Hepatic stellate cell (primary cell): ENCODE measurements around the gene LETM1.
A peak's percentile ranks its signal among the peaks of the same experiment; 100 is the strongest.

ENCODE experiments used
- DNase-seq: peaks from one replicate; pipeline ENCODE4 v3.0.0; 2011; ENCODE audit warnings: low spot score

The LETM1 gene

DNA sequence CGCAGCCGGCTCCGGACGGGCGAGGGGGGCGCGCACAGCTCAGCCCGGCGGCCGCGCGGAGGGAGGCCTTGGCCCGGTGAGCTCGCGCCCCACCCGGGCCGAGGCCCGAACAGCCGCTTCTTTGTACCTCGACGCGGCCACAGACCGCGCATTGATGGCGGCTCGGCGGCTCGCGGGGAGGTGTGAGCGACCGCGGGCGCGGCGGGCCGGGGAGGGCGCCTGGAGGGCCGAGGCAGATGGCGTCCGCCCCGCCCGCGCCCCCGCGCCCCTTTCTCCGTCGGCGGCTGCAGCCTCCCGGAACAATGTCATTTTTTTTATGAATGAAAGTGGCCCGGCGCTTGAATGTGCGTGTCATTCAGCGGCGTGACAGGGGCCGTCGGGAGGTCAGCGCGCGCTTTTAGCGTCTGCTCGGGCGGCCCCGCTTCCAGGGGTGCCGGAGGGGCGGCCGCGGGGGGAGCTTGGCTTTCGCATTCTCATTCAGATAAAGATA is 61.1 kb downstream of the LETM1 start:
- no peak for DNase-seq

DNA sequence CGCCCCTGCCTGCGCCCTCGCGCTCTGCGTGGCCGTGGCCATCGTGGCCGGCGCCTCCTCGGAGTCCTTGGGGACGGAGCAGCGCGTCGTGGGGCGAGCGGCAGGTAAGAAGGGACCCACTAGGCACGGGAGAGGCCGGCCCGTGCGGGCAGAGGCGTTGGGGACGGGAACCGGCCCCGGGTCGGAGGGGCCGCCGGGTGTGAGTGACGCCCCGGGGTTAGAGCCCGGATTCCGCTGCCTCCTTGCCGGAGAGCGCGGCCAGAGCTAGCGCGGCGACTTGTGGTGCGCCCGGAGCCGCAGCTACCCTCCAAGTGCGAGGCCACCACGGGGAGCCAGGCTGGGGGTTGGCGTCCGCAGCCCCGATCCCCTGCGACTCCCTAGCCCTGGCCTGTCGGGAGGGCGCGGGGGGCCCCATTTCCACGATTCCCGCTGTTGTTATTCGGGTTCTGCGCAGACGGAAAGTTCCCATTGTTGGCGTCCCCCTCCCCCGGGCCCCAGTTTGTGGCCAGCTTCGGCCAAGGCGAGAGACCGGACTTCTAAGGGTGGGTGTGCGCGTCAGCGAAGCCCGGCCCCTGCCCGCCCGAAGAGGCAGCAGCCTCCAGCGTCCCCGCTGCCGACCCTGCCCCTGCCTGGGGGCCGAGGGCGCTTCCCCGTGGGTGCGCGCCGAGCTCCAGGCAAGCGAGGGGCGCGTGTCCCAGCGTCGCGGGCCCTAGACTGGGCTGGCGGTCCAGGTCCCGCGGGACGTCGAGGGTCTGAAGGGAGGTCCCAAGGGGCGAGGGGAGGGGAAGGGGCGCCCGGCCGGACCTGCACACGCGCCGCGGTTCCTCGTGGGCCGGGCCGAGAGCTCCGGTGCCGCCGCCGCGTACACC is 61.8 kb downstream of the LETM1 start:
- no peak for DNase-seq

DNA sequence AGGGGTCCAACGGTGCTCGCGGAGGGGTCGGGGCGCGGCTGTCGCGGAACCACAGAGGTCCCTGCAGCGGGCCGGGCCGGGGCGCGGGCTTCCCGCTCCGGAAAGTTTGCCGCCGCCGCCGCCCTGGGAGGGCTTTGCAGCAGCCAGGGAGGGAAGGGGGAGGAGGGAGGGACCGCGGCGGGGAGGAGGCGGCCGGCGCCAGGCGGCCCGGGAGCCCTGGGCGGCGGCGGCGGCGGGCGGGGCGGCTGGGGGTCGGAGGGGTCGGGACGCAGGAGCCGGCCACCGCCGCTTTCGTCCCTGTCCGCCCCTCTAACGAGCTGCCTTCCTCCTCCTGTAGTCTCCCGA is 62.5 kb downstream of the LETM1 start:
- peak; percentile 63 for DNase-seq

DNA sequence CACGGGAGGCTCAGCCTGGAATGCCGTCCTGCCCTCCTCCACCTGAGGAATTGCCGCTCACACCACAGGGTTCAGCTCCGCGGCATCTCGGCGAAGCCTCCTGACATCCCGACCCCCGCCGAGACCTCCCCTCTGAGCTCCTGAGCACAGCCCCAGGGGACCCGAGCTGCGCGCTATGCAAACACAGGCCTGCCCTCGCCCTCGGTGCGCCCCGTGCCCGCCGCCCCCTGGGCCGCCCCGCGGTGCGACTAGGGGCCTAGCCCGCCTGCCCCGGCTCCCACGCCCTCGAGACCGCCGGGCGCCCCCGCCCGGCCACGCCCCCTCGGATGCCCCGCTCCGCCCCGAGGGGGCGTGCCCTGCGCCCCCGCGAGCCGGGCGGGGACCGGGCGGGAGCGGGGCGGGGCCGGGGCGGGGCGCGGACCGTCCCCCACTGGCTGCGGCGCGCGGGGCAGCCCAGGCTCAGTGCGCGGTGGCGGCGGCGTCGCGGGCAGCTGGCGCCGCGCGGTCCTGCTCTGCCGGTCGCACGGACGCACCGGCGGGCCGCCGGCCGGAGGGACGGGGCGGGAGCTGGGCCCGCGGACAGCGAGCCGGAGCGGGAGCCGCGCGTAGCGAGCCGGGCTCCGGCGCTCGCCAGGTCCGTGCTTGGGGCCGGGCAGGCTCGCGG is 63.0 kb downstream of the LETM1 start, which contains the start of gene FGFR3:
TSS of gene FGFR3 (plus strand) at position 462 of the 664 bp plus-strand sequence. CDS start 642 bp downstream, outside the sequence.
- peak; percentile 78 for DNase-seq

DNA sequence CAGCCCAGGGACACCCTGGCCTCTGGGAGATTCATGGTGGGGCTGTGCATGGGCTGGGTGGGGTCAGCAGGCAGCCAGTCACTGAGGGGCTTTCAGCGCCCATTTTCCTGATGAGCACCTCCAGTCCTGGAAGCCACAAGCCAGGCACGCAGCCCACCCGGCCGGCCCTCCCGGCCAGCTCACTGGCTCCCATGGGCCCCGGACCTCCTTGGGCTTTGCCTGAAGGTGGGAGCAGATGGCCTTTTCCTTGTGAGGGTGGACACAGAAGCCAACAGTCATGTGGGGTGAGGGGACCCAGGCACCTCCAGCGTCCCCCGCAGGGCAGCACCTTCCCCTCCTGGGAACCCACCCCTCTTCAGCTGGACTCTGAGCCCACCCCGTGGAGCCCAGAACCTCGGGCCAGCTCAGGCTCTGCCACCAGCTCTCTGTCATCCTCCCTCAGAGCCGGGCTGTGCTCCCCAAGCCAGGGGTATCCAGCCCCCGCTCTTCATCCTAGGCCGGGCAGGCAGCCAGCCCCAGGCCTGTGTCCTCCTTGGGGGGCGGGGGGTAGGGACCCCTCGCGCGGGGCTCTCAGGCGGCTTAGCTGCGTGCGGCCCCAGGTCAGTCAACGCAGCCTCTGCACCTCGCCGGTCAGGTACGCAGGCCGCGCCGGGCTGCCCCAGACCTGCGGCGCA is 63.7 kb downstream of the LETM1 start:
- DNase-seq = no peak

DNA sequence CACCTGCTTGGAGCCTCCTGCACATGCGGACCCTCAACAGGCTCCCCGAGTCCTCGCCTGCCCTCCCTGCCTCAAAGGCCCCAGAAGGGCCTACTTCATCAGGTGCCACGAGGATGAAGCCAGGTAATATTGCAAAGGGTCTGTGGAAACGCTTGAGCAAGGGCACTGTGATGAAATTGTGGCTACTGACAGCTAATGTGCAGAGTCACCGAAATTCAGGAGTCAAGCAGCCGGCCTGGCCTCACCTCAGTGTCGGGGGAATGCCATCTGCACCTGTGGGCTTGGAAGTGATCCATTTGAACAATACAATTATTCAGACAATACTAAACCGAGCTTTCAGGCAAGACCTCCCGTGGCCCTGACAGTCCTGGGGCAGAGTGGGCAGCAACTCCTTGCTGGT is 66.0 kb downstream of the LETM1 start:
- no peak for DNase-seq

DNA sequence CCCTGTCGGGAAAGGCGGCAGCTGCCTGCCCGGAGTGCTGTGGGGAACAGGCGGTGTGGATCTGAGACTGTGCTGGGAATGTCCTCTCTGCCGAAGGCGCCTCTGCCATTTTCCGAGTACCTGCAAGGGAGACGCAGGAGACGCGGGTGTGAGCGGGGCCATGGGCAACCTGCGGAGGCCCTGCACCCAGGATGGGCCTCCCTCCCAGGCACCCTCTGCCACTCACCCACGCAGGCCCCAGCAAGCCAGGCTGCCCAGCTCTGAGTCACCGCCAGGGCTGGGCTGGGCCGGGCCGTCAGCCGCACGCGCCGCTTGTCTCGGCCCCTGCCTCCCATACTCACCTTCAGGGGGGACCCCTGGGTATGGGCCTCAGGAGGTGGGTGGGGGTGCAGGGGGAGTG is 66.4 kb downstream of the LETM1 start:
- no peak for DNase-seq

DNA sequence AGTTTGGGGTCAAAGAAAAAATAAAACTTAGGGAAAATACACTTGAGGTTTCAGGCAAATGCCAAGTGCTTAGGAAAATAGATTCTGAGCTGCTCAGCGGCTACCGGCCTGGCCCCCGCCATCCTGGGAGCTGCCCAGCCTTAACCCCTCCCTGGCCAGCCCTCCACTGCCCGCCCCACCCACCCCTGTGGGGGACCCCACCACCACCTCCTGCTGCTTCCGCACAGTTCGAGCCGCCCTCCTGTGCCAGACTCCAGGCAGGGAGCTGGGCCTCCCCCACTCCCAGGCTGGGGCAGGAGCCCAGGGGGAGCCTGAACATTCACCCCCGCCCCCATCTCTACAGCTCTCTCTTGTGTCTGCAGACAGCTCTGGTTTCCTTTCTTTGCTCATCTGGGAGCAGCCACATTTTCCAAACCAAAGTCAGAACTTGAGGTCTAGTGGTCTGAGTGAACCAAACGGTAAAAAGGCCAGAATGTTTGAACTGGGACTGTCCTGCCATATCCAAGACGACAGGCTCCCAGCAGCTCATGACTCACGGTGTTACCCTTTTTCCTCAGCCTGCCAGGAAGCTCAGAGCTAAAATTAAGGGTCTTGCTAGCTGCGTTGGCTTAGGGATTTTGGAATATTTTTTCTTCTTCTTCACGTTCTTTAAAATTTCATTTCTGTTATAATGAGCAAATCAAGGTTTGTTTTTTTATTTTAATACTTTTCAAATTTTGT is 67.5 kb downstream of the LETM1 start:
- DNase-seq = no peak

DNA sequence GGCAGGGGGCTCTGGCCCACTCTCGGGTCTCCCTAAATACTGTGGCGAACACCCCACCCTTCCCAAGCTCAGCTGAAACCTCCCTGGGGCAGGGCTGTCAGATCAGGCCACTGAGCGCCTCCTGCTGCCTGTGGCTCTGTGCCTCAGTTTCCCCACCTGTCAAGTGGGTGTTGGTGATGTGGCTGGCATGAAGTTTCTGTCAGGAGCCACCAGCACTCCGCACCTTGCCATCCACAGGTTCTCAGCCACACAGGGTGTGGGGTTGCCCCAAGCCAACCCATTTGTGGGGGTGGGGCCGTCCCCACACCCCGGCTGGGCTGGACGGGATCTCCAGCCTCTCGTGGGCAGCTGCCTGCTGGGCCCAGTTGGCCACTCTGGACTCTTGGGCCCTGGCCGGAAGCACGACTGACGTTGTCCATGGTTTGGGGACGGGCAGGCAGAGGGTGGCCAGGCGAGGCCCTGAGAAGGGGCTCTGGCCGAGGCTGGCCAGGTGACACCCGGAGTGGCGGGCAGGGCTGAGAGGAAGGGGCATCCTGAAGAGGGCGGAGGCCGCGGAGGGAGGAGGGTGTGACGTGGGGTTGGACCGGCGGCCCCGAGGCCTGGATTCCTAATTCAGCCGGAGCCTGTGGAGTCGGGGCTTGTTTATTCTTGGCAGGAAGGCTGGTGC is 68.4 kb downstream of the LETM1 start:
- DNase-seq = no peak

DNA sequence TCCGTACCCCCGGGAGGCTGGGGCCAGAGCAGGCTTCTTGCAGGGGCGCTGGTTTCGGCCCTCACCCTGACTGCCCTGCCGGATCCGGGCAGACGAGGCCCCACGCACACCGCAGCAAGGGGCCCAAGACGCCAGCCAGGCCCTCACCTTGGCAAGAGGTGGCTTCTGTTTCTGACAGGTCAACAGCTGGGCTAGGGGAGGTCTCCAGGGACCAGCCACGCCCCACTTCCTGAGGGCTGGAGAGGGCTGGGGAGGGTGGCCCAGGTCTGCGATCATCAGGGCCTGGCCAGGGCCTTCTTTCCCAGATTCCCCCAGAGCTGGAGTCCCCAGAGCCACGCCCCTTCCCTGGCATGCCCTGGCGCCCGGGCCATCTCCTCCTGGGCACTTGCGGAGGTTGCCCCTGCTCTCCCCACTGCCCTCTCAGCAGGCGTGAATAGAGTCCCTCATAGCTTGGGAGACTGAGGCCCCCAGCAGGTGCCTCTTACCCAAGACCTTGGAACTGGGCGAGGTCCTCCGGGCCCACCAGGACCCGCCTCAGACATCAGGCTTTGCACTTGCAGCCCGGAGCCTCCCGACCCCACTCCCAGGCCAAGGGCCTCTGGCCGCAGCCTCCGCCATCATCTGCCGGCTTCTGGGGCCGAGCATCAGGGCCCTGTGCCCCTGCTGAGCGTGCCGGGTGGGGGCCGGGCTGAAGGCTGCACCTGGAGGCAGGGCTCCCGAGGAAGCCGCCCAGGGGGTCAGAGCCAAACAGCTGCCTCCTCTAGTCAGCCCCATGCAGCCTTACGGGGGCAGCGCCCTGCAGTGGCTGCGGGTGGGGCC is 69.2 kb downstream of the LETM1 start:
- DNase-seq = no peak

DNA sequence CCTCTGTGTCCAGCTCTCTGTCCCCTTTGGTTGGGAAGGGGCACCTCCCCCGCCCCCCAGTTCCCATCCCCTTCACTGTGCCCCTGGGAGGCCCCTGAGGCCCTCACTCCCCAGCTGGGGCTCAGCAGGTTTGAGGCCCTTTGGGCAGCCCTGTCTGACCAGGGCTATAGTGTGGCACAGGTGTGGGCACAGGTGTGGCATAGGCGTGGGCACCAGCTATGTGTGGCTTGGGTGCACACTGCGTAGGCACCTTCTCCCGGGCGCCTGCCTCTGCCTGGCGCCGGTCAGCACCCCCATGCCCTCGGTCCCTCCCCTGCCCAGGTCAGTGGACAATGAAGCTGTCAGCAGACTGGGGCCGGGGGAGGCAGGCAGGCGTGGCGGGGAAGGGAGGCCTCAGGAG is 70.4 kb downstream of the LETM1 start:
- DNase-seq = no peak

DNA sequence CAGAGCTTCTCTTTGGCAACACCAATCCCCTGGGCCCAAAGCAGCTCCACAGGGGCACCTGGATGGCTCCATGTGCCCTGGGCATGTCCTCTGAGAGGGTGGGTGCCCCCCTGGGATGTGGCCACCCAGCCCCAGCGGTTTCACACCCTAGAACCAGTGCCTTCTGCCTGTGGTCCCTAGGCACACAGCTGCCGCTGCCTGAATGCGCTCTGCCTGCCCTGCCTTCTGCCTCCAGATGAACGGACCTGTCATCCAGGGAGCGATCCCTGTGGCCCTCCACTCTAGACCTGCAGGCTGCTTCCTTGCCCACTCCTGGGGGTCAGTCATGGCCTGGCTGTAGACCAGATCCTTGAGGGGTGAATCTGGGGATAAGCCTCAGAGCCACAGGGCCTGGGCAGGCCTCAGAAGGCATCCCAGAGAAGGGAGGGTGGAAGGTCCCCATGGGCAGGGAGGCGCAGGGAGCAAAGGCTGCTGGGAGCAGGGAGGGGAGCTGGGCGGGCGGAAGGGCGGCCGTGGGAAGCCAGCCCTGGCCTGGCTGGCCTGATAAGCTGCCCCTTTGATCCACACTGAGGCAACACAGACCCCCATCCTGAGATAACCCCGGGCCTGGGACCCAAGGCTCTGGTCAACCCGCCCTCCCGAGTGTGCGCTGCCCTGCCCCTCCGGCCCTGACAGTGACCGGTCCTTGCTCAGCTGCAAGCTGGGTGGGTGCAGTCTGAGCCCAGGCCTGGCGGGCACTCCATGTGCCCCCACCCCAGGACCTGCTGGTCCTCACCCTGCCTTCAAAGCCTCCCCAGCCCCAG is 71.0 kb downstream of the LETM1 start:
- DNase-seq = no peak

DNA sequence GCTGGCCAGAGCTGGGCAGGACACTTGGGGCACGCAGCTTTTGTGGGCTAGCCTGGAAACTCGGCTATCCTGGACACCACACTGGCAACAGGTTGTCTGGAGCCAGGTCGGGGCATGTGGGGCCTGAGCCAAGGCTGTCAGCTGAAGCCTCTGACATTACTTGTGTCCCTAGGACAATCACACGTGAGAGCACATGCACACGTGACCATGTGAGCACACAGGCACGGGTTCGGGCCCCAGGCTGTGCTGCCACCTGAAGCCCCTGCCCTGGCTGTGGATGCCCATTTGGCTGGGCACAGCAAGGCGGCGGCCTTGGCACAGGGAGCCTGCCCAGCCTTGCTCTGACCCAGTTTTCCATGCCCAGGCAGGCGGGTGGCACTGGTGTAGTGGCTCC is 71.6 kb downstream of the LETM1 start:
- no peak for DNase-seq

DNA sequence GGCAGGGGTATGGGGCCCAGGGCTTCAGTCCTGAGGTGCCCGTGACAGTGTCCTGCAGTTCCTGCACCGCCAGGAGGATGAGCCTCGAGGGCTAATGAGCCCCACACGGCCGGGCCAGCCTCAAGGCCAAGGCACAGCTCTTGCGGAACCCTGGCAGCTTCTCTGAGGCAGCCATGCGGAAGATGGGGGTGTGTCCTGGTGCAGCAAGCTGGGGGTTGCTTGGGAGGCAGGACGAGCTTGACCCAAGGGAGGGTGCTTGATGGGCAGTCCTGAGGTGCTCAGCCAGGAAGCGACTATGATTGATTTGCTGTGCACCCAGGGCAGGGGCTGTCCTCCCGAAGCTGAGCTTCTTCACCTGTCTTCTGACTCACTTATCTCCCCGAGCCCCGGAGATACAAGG is 72.0 kb downstream of the LETM1 start:
- no peak for DNase-seq

DNA sequence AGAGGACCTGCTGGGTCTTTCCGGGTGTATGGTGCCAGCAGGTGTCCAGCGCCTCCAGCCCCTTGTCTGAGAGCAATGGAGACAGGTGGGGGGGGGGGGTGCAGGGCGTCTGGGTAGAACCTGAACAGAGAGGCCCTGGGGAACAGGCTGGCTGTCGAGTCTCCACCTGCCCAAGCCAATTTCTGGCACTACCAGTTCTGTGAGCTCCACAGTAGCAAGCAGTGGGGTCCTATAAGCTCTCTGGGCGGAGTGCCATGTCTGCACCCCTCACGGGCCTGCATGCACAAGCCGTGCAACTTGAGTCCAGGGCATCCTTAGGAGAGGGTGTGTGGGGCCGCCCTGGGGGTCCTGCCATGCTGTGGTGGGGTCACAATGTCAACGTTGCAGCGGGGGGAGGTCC is 72.9 kb downstream of the LETM1 start:
- no peak for DNase-seq

DNA sequence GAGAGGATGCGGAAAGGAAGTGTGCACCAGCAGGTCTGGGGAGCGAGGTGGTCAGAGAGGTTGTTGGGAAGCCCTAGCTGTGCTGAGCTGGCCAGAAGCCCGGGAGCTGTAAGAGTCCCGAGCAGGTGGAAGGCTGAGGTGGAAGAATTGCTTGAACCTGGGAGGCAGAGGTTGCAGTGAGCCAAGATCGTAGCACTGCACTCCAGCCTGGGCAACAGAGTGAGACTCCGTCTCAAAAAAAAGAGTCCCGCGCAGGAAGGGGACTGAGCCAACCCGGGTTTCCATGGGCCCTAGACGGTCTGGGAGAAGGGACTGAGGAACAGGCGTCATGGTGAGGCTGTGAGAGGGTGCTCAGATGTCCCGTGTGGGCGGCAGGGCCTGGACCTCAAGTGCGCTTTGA is 75.5 kb downstream of the LETM1 start:
- no peak for DNase-seq

DNA sequence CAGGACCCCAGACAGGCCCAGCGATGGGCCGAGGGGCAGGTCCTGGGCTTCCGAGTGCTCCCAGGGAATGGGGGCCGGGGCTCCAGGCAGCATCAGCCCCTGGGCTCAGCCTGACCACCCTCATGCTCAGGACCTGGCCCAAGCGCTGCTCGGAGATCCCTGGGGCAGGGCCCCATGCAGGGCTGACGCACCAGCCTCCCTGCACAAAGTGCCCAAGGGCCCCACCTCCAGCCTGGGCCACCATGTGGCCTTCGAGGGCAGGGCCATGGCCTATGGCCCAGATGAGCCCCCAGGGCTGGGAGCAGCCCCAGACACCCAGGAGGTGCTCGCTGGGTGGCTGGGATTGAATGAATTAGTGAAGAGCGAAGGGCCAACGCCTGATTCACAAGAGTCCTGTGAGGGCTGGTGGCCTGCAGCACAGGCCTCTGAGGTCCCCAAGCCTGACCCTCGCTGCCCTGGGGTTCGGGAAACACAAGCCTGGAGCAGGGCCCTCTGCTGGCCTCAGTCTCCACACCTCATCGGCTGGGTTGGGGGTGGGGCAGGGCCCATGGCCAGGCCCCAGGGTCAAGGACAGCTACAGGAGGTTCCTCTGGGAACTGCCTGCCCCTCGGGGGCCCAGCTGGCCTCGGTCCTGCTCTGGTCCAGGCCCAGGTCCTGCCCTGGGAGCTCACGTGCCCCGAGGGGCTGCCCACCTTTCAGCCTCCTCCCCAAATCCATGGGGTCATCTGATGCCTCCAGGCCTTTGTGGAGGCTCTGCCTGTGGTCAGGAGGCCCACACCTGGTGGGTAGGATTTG is 76.2 kb downstream of the LETM1 start:
- no peak for DNase-seq

DNA sequence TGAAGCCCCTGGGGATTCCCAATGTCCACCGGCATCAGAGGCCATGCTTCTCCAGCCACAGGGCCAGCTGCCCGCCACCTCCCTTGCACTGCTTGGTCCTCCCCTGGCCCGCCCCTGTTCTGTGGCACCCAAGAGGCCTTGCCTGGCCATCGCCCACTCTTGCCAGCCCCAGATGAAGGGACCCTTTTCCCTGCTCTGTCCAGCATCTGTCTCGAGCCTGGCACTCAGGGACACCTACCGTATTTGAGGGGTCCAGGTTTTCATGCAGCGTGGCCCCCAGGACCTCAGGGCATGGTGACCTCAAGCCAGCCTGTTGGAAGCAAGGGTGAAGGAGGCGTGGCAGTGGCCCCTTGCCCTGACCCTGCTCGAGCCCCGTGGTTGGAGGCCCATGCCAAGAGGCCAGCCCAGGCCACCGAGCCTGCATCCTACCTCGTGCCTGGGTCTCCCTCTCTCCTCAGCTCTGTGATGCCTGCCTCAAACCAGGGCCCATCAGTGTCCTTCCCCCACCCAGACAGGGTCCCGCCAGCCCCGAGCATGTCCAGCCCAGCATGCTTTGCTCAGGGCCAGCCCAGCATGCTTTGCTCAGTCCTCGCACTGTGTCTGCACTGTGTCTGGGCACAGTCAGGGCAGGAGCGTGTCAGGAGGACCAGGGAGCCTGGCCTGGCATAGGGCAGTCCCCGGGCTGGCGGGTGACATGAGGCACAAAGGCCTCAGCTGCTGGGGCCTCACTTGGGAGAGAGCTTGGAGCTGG is 77.1 kb downstream of the LETM1 start:
- DNase-seq = no peak
